ENCODE data around the gene C17orf113. TPM values are rescaled to one million over a fixed set of nuclear protein-coding genes. Genes with fewer than 3 reads are reported as not detected.

The C17orf113 gene
- total and polyA plus RNA-seq, 2 experiments from 2014 or later: 0.46 to 1.1 TPM

GRCh38 chr17:42019509-42020404 lies 30.6 kb downstream of the C17orf113 start, which contains the start of gene NKIRAS2:
Gene NKIRAS2 (plus strand): TSS chr17:42020090. CDS start chr17:42021578, 1,488 bp downstream.
- H3K27me3 ChIP-seq: no peaks in the 10 kb centered on the region
- 9% methylated on average over 47 of the region's 49 CpGs for WGBS (ENCODE audit: low lambda C conversion rate, missing lambda C conversion rate)
- peak within 1 kb of the TSS; percentile 86 for H2AFZ ChIP-seq
- no peaks in the 10 kb centered on the region for H3K9me3 ChIP-seq (ENCODE audit: low read depth)
- H3K79me2 ChIP-seq: peaks cover 55% of the 10 kb centered on the region
- no peaks in the 10 kb centered on the region for H3K36me3 ChIP-seq (replicated peaks; ENCODE audit: insufficient read depth, low read depth)
- H3K9me2 ChIP-seq (replicated peaks; ENCODE audit: insufficient read depth): no peaks in the 10 kb centered on the region
- H4K20me1 ChIP-seq (ENCODE audit: insufficient read depth, poor library complexity, severe bottlenecking): peaks cover 1% of the 10 kb centered on the region
- H3K4me2 ChIP-seq: peak within 1 kb of the TSS; percentile 92
- H3K27ac ChIP-seq: peak within 1 kb of the TSS; percentile 85
- H3K4me1 ChIP-seq (ENCODE audit: insufficient read depth): peaks cover 22% of the 10 kb centered on the region
- peak within 1 kb of the TSS; percentile 97 for H3K4me3 ChIP-seq
- no peak for TF ChIP-seq EZH2 (IDR thresholded peaks at IDR 0.05; ENCODE audit: borderline replicate concordance)
- TF ChIP-seq EZH2phosphoT487 (IDR thresholded peaks at IDR 0.05; ENCODE audit: low read depth, severe bottlenecking, unreplicated experiment): no peak
- TF ChIP-seq CTCF (IDR thresholded peaks at IDR 0.05; ENCODE audit: poor library complexity): peak; percentile 88
- peak; percentile 97 for DNase-seq (ENCODE audit: low spot score)

DNA sequence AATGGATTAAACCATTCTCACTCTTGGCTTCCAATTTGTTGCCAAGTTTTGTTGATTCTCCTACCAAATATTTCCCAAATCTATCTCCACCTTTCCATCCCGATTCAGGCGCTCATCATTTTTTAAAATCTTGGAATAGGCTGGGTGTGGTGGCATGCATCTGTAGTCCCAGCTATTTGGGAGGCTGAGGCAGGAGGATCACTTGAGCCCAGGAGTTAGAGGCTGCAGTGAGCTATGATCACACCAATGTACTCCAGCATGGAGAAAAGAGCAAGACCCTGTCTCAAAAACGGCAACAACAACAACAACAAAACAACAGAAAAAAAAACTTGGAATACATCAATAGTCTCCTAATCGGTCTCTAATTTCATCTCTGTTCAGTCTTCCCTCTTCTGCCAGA lies 31.4 kb downstream of the C17orf113 start:
- H3K79me2 ChIP-seq: peaks cover 63% of the 10 kb centered on the region

GRCh38 chr17:42018339-42018738 lies 32.1 kb downstream of the C17orf113 start:
- WGBS (ENCODE audit: low lambda C conversion rate, missing lambda C conversion rate): 22% methylated on average over 3 of the region's 3 CpGs

More for the DNA sequence above, 31.4 kb downstream of the C17orf113 start:
- no peak overlapping the region for H3K27ac ChIP-seq
- 99% methylated on average over 4 of the region's 4 CpGs for WGBS (ENCODE audit: low lambda C conversion rate, missing lambda C conversion rate)
- no peak for DNase-seq (ENCODE audit: low spot score)
- H3K4me1 ChIP-seq (ENCODE audit: insufficient read depth): peaks cover 22% of the 10 kb centered on the region
- H4K20me1 ChIP-seq (ENCODE audit: insufficient read depth, poor library complexity, severe bottlenecking): peaks cover 9% of the 10 kb centered on the region
- H3K9me3 ChIP-seq (ENCODE audit: low read depth): no peaks in the 10 kb centered on the region
- no peaks in the 10 kb centered on the region for H3K27me3 ChIP-seq
- TF ChIP-seq EZH2phosphoT487 (IDR thresholded peaks at IDR 0.05; ENCODE audit: low read depth, severe bottlenecking, unreplicated experiment) (no peak), EZH2 (IDR thresholded peaks at IDR 0.05; ENCODE audit: borderline replicate concordance) (no peak)
- H3K4me3 ChIP-seq: no peak overlapping the region
- H3K36me3 ChIP-seq (replicated peaks; ENCODE audit: insufficient read depth, low read depth): no peaks in the 10 kb centered on the region
- no peaks in the 10 kb centered on the region for H3K9me2 ChIP-seq (replicated peaks; ENCODE audit: insufficient read depth)
- peak overlapping the region; percentile 80 for H3K4me2 ChIP-seq
- no peak overlapping the region for H2AFZ ChIP-seq

More at GRCh38 chr17:42018339-42018738, 32.1 kb downstream of the C17orf113 start:
- no peak for DNase-seq (ENCODE audit: low spot score)
- Histone ChIP-seq H3K4me3 (peak overlapping the region; percentile 84), H3K4me1 (ENCODE audit: insufficient read depth) (peaks cover 22% of the 10 kb centered on the region), H3K79me2 (peaks cover 70% of the 10 kb centered on the region), H3K9me2 (replicated peaks; ENCODE audit: insufficient read depth) (no peaks in the 10 kb centered on the region), H3K27ac (peak overlapping the region; percentile 97), H3K27me3 (no peaks in the 10 kb centered on the region), H4K20me1 (ENCODE audit: insufficient read depth, poor library complexity, severe bottlenecking) (peaks cover 16% of the 10 kb centered on the region), H3K36me3 (replicated peaks; ENCODE audit: insufficient read depth, low read depth) (no peaks in the 10 kb centered on the region), H2AFZ (peak overlapping the region; percentile 74), H3K9me3 (ENCODE audit: low read depth) (no peaks in the 10 kb centered on the region), H3K4me2 (peak overlapping the region; percentile 80)
- TF ChIP-seq CTCF (IDR thresholded peaks at IDR 0.05; ENCODE audit: poor library complexity): no peak
- no peak for TF ChIP-seq EZH2 (IDR thresholded peaks at IDR 0.05; ENCODE audit: borderline replicate concordance)
- no peak for TF ChIP-seq EZH2phosphoT487 (IDR thresholded peaks at IDR 0.05; ENCODE audit: low read depth, severe bottlenecking, unreplicated experiment)
